HEK293T (cell line): Measurements from ENCODE around the gene APOL2.
"Not testable (repeated sequence)": the region's sequence is repeated elsewhere in the genome, so short reads cannot be mapped to it uniquely, and the experiment has no call there.

Experiments
- CTCF ChIA-PET: fragments of 350-600 bp; formaldehyde crosslinking; extraction: SDS; loops from one replicate; lab custom pipeline; 2021; ENCODE audit warnings: antibody characterized with exemption, inconsistent platforms; lab: Yijun Ruan, JAX
- POLR2A ChIA-PET: fragments of 350-600 bp; formaldehyde crosslinking; extraction: SDS; loops from one replicate; lab custom pipeline; 2020; ENCODE audit warnings: antibody characterized with exemption, inconsistent platforms; lab: Yijun Ruan, JAX
- DNase-seq: peaks from one replicate; pipeline ENCODE4 v3.0.0; 2012; ENCODE audit warnings: mixed read lengths; ENCODE audit errors: extremely low spot score
- ARNT ChIP-seq: fragments of 450-650 bp; IDR thresholded peaks from 2 replicates; pipeline ENCODE4 v1.6.1; 2017; ENCODE audit warnings: mild to moderate bottlenecking
- BHLHE40 ChIP-seq: fragments of 450-650 bp; IDR thresholded peaks from 2 replicates; pipeline ENCODE4 v1.6.1; 2016; ENCODE audit warnings: mild to moderate bottlenecking, moderate library complexity, borderline replicate concordance
- CTBP1 ChIP-seq: fragments of 450-650 bp; IDR thresholded peaks from 2 replicates; pipeline ENCODE4 v1.6.1; 2016; ENCODE audit warnings: borderline replicate concordance
- ELF4 ChIP-seq: fragments of 450-650 bp; IDR thresholded peaks from 2 replicates; pipeline ENCODE4 v1.6.1; 2017; ENCODE audit warnings: antibody characterized with exemption
- FOXA1 ChIP-seq: fragments of 450-650 bp; IDR thresholded peaks from 2 replicates; pipeline ENCODE4 v1.6.1; 2016; ENCODE audit warnings: mild to moderate bottlenecking
- FOXK2 ChIP-seq: fragments of 450-650 bp; IDR thresholded peaks from 2 replicates; pipeline ENCODE4 v1.6.1; 2016; ENCODE audit warnings: mild to moderate bottlenecking
- FOXM1 ChIP-seq: fragments of 450-650 bp; IDR thresholded peaks from 2 replicates; pipeline ENCODE4 v1.6.1; 2017; ENCODE audit warnings: mild to moderate bottlenecking, borderline replicate concordance
- HDGF ChIP-seq: fragments of 450-650 bp; IDR thresholded peaks from 2 replicates; pipeline ENCODE4 v1.6.1; 2017; ENCODE audit warnings: antibody characterized with exemption, borderline replicate concordance
- L3MBTL2 ChIP-seq: fragments of 450-650 bp; conservative IDR thresholded peaks from 2 replicates; pipeline ENCODE4 v1.6.1; 2016; ENCODE audit warnings: mild to moderate bottlenecking
- LEF1 ChIP-seq: fragments of 450-650 bp; IDR thresholded peaks from 2 replicates; pipeline ENCODE4 v1.6.1; 2017; ENCODE audit warnings: mild to moderate bottlenecking, borderline replicate concordance
- NFRKB ChIP-seq: fragments of 450-650 bp; IDR thresholded peaks from 2 replicates; pipeline ENCODE4 v1.6.1; 2016; ENCODE audit warnings: mild to moderate bottlenecking, moderate library complexity
- SP1 ChIP-seq: fragments of 450-650 bp; IDR thresholded peaks from 2 replicates; pipeline ENCODE4 v1.6.1; 2017
- SUZ12 ChIP-seq: fragments of 450-650 bp; IDR thresholded peaks from 2 replicates; pipeline ENCODE4 v1.6.1; 2016; ENCODE audit warnings: mild to moderate bottlenecking
- TARDBP ChIP-seq: fragments of 450-650 bp; IDR thresholded peaks from 2 replicates; pipeline ENCODE4 v1.6.1; 2016
- ZNF384 ChIP-seq: fragments of 450-650 bp; IDR thresholded peaks from 2 replicates; pipeline ENCODE4 v1.6.1; 2016
- TF ChIP-seq, protein P1 (sequence below): fragments of 450-650 bp; IDR thresholded peaks from 2 replicates; pipeline ENCODE4 v1.6.1; 2016

The APOL2 gene

DNA sequence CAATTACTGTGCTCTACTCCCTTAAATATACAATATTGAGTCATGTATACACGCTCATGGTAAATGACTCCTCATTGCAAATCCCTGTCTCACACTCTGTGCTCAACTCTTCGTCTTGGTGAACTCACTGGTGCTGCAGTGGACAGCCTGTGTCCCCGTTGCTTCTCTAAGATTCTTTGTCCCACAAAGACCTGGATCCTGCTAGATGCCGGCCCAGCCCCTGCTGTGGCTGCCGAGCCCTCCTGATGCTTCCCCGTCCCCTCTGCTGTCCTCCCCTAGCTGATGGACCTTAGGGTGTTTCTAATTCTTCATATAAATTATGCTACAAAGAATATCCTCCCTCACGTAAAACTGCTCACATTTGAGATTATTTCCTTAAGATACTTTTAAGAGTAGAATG, 5.5 kb downstream of the APOL2 start:
- DNase-seq, result no peak
- POLR2A ChIA-PET, result no interaction called here
- CTCF ChIA-PET, result no interaction called here
- TF ChIP-seq ELF4, result no peak
- TF ChIP-seq FOXM1, result no peak
- no peak for TF ChIP-seq CTBP1
- TF ChIP-seq TARDBP, result no peak
- TF ChIP-seq SUZ12, result no peak
- no peak for TF ChIP-seq L3MBTL2
- TF ChIP-seq BHLHE40, result no peak
- TF ChIP-seq FOXA1, result no peak
- no peak for TF ChIP-seq LEF1
- no peak for TF ChIP-seq NFRKB
- TF ChIP-seq SP1, result no peak

DNA sequence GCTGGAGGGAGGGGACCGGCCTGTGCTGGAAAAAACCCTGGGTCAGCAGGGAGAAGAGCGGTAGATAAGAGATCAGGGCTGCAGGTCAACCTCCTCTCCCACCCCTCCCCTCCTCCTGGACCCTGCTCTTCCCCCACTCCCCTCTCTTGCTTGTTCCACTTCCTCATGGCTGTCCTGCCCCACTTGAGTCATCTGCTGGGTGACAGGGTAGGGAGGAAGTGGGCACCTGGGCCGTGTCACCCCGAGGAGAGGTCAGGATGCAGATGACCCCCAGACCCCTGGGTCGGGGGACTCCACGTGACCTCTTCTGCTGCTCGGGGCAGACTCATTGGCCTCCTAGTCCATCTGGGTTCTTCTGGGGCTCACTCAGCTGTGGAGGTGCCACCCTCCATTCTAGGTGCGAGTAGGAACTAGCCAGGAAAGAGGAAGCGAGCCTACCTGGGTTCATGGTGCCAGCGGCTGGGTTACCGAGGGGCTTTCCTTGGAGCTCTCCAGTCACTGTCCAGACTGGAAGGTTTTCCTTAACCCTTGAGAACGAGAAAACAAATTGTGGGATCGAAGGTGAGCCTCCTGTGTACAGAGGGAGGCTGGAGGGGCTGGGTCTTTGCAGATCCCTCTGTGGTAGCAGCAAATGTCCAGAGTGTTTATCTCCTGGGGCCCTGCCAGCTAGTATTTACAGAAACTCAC, 6.5 kb downstream of the APOL2 start:
- CTCF ChIA-PET, result interaction anchor here (0.6 kb wide), 1 partner anchor 394 kb away, joined by 3 read pairs; no protein-coding TSS in a partner anchor
- POLR2A ChIA-PET, result no interaction called here
- no peak for DNase-seq
- TF ChIP-seq HDGF, result no peak
- TF ChIP-seq BHLHE40, result no peak
- no peak for TF ChIP-seq LEF1
- TF ChIP-seq, protein P1, sequence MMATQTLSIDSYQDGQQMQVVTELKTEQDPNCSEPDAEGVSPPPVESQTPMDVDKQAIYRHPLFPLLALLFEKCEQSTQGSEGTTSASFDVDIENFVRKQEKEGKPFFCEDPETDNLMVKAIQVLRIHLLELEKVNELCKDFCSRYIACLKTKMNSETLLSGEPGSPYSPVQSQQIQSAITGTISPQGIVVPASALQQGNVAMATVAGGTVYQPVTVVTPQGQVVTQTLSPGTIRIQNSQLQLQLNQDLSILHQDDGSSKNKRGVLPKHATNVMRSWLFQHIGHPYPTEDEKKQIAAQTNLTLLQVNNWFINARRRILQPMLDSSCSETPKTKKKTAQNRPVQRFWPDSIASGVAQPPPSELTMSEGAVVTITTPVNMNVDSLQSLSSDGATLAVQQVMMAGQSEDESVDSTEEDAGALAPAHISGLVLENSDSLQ, result no peak
- TF ChIP-seq L3MBTL2, result no peak
- TF ChIP-seq ARNT, result no peak
- TF ChIP-seq FOXM1, result no peak
- no peak for TF ChIP-seq CTBP1
- no peak for TF ChIP-seq ELF4
- TF ChIP-seq FOXA1, result no peak
- no peak for TF ChIP-seq SUZ12

DNA sequence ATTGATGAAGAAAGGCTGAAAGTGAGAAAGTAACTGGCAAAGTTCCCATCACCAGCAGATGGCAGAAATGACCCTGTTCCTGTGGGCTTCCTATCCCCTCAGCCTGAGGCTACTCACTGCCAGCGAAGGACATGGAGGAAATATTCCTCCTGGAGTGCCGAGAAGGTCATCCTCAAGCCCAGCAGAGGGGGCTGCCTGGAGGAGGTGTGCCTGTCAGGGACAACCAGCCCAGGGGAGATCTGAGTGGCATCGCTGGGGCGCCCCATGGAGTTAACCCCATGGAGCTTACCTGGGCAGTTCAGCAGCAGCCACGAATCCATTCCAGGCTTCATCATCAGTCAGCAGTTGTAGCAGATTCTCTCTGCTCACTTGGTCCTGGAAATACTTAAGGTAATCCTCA, 8.3 kb downstream of the APOL2 start:
- CTCF ChIA-PET, POLR2A ChIA-PET, DNase-seq: not testable (repeated sequence)

DNA sequence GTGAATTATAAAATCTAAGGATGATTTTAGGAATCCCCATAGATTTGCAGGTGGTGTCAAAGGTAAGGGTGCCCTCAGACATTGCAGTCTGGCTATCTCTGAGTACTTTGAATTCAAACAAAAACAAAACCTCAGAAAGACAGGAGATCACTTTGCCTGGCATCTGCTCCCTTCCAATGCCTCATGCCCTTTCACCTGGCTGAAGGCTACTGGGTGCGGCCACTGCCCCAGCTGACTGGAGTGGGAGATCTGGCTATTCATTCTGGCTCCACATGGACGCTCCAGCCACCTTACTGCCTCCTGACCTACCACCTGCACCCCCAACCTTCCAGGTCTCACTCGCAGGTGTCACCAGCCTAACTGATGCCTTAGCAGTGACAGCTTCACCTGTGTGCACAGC, 9.7 kb downstream of the APOL2 start:
- DNase-seq, CTCF ChIA-PET: not testable (repeated sequence)
- POLR2A ChIA-PET, result interaction anchor here (2.7 kb wide), 1 partner anchor 10 kb away, joined by 8 read pairs; the partner anchor contains the start of gene APOL2

DNA sequence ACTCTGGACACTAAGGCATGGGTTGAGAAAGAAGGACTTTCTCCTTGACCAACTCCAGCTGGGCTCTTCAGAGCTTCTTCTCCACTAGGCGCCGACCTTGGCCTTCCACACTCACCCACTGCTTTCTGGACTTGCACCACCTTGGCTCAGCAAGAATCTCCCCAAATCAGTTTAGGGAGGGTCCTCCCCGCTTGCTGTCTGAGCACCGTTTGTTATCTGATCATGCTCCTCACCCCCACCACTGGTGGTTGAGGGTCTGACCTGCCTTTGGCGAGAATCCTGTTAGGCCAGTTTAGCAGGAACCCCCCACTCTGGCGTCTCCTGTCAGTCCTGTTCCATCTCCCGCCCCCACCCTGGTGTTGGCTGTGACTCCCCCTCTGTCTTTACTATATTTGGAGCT, 10.4 kb downstream of the APOL2 start:
- POLR2A ChIA-PET, result interaction anchor here (2.7 kb wide), 1 partner anchor 10 kb away, joined by 8 read pairs; the partner anchor contains the start of gene APOL2
- no peak for DNase-seq
- CTCF ChIA-PET, result no interaction called here
- TF ChIP-seq ELF4 (no peak), HDGF (no peak), SP1 (no peak), NFRKB (no peak), FOXA1 (no peak), FOXM1 (no peak), TARDBP (no peak), CTBP1 (no peak), FOXK2 (no peak), L3MBTL2 (no peak), BHLHE40 (no peak), SUZ12 (no peak), ZNF384 (no peak), LEF1 (no peak), ARNT (no peak)
- TF ChIP-seq, protein P1, result no peak

DNA sequence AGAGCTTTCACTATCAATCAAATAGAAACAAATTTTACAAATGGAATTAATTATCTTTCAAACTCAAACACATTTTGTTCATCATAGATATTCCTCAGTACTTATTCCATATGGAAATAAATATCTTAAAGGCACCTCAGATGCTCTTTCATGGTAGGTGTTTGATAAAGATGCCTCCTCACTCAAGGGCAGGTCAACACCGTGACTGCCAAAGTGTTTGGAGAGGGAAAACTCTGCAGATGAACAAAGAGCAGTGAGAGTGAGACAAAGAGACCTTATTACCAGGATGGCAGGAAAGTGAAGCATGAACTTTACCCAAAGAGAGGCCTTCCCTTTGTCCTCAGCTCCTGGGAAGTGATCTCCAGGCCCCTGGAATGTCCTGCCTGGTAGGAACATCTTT, 11.0 kb downstream of the APOL2 start:
- ChIA-PET POLR2A (interaction anchor here (2.7 kb wide), 1 partner anchor 11 kb away, joined by 8 read pairs; the partner anchor contains the start of gene APOL2), CTCF (interaction anchor here (0.8 kb wide), 1 partner anchor 11 kb away, joined by 3 read pairs; the partner anchor contains the start of gene APOL2)
- DNase-seq, result not testable (repeated sequence)

DNA sequence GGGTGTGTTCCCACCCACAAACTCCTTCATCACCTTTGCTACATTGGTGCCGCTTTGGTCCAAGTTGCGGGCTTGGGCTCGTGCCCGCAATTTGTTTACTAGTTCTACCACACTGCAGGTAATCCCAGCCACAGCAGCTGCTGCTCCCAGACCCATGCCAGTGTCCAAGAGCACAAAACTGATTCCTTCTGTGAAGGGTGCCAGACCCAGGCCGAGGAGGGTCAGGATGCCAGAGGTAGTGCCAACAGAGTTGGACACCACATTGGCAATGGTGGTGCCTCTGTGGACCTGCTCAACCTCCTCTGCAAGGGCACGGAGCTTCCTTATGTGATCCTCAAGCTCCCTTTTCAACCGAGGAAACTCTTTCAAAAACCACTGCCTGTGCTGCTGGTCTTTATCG, 11.5 kb downstream of the APOL2 start:
- no peak for DNase-seq
- ChIA-PET CTCF (interaction anchor here (0.8 kb wide), 1 partner anchor 12 kb away, joined by 3 read pairs; the partner anchor contains the start of gene APOL2), POLR2A (interaction anchor here (2.7 kb wide), 1 partner anchor 12 kb away, joined by 8 read pairs; the partner anchor contains the start of gene APOL2)
- TF ChIP-seq CTBP1 (no peak), ELF4 (no peak), ARNT (no peak), BHLHE40 (no peak), L3MBTL2 (no peak), SUZ12 (no peak), FOXK2 (no peak)
- TF ChIP-seq, protein P1, result no peak
